Measurements from ENCODE around the gene IQUB.

- TF ChIP-seq CTCF (IDR thresholded peaks at IDR 0.05) (no peak), ZFX (IDR thresholded peaks at IDR 0.05; ENCODE audit: borderline replicate concordance) (no peak)
These were observed 96.9 kb downstream of the IQUB start for GRCh38 chr7:123437447-123437995.

All from 22Rv1 (cell line).